Mesendoderm (in vitro differentiated cells): Measurements from ENCODE around the gene TUBB6.

ENCODE experiments used
- DNase-seq: peaks from one replicate; pipeline ENCODE4 v3.0.0; 2013
- H2AK5ac ChIP-seq: 2 replicates; pipeline ENCODE4 v1.6.1; 2013; ENCODE audit warnings: low read length, inconsistent platforms
- H2BK120ac ChIP-seq: 2 replicates; pipeline ENCODE4 v1.6.1; 2013; ENCODE audit warnings: low read depth, mild to moderate bottlenecking, low read length, moderate library complexity, mixed read lengths
- H2BK15ac ChIP-seq: replicated peaks from 2 replicates; pipeline ENCODE4 v1.6.1; 2013; ENCODE audit warnings: low read depth, mild to moderate bottlenecking, moderate library complexity
- H2BK5ac ChIP-seq: 2 replicates; pipeline ENCODE4 v1.6.1; 2013; ENCODE audit warnings: low read length, inconsistent platforms
- H3K18ac ChIP-seq: 2 replicates; pipeline ENCODE4 v1.6.1; 2013; ENCODE audit warnings: mild to moderate bottlenecking, low read length, mixed read lengths
- H3K23ac ChIP-seq: one replicate; pipeline ENCODE4 v1.6.1; 2013; ENCODE audit warnings: low read length
- H3K27ac ChIP-seq: 2 replicates; pipeline ENCODE4 v1.5.1; 2013; ENCODE audit warnings: low read depth, mild to moderate bottlenecking, inconsistent platforms, low read length, moderate library complexity
- H3K27me3 ChIP-seq: 2 replicates; pipeline ENCODE4 v1.6.1; 2013; ENCODE audit warnings: low read length, control low read depth, mild to moderate bottlenecking, inconsistent platforms; ENCODE audit not compliant: insufficient read depth, poor library complexity
- H3K36me3 ChIP-seq: 2 replicates; pipeline ENCODE4 v1.6.1; 2013; ENCODE audit warnings: low read length, inconsistent platforms; ENCODE audit not compliant: control insufficient read depth, insufficient read depth
- H3K4ac ChIP-seq: one replicate; pipeline ENCODE4 v1.6.1; 2013; ENCODE audit warnings: low read depth, mild to moderate bottlenecking, low read length, moderate library complexity
- H3K4me1 ChIP-seq: 2 replicates; pipeline ENCODE4 v1.6.1; 2013; ENCODE audit warnings: low read depth, low read length, inconsistent platforms; ENCODE audit not compliant: control insufficient read depth
- H3K4me2 ChIP-seq: 2 replicates; pipeline ENCODE4 v1.6.1; 2013; ENCODE audit warnings: low read length
- H3K4me3 ChIP-seq: 2 replicates; pipeline ENCODE4 v1.5.1; 2013; ENCODE audit warnings: mild to moderate bottlenecking, low read length
- H3K56ac ChIP-seq: one replicate; pipeline ENCODE4 v1.6.1; 2013; ENCODE audit warnings: low read length
- H3K79me1 ChIP-seq: 2 replicates; pipeline ENCODE4 v1.6.1; 2013; ENCODE audit warnings: low read length, inconsistent platforms
- H3K79me2 ChIP-seq: 2 replicates; pipeline ENCODE4 v1.6.1; 2013; ENCODE audit warnings: mild to moderate bottlenecking, low read length; ENCODE audit not compliant: control insufficient read depth, insufficient read depth
- H3K9ac ChIP-seq: 2 replicates; pipeline ENCODE4 v1.6.1; 2013; ENCODE audit warnings: low read length, inconsistent platforms
- H4K5ac ChIP-seq: one replicate; pipeline ENCODE4 v1.6.1; 2013; ENCODE audit warnings: low read length
- H4K8ac ChIP-seq: one replicate; pipeline ENCODE4 v1.6.1; 2013; ENCODE audit warnings: low read depth, mild to moderate bottlenecking, control low read depth, low read length, moderate library complexity
- whole genome bisulfite sequencing: extraction: QIAGEN DNeasy Blood & Tissue Kit; methylation state at CpG from one replicate; pipeline ENCODE4 v1.1.7; 2013; ENCODE audit warnings: low lambda C conversion rate, missing lambda C conversion rate; ENCODE audit not compliant: insufficient coverage; ENCODE audit errors: extremely low coverage; 5-methylcytosine and 5-hydroxymethylcytosine counted together

The TUBB6 gene

DNA sequence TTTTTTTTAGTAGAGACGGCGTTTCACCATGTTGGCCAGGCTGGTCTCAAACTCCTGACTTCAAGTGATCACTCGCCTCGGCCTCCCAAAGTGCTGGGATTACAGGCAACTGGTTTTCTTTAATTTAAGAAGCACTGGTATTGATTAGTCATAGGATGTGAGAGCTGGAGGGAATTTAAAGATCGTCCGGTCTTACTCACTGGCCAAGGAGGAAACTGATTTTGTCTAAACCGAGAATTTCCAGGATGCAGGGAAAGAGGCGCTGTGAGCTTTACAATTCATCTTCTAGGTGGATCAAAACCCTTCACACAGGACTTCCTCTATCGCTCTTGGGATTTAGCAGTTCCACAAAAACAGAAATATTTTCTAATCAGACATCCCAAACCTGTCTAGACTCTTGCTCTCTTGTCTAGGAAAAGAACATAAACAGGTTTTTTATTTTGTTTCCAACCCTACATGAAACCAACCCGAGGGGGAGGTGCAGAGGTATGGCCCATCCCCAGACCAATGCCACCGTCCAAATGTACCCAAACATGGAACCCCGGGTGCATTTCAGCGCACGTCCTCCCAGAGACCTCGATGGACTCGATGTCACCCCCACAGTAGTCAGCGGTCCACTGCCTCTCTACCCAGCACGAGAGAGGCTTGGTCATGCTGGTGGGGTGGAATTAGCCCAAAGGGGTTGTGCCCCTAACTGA lies 12.5 kb upstream of the TUBB6 start:
- Histone ChIP-seq H2BK120ac (no peak overlapping the region), H3K56ac (no peak overlapping the region), H3K79me1 (no peaks in the 10 kb centered on the region), H4K8ac (no peak overlapping the region), H3K9ac (no peak overlapping the region), H3K4me2 (no peak overlapping the region), H3K4ac (no peak overlapping the region), H3K4me3 (no peak overlapping the region), H4K5ac (no peak overlapping the region), H3K27me3 (no peaks in the 10 kb centered on the region), H3K4me1 (no peaks in the 10 kb centered on the region), H2BK5ac (no peak overlapping the region), H3K36me3 (no peaks in the 10 kb centered on the region), H3K18ac (no peak overlapping the region), H2BK15ac (no peak overlapping the region), H3K27ac (no peak overlapping the region), H3K79me2 (no peaks in the 10 kb centered on the region), H3K23ac (no peak overlapping the region), H2AK5ac (no peak overlapping the region)
- WGBS: no CpG with 5 or more reads among the region's 18 CpGs
- DNase-seq: no peak

DNA sequence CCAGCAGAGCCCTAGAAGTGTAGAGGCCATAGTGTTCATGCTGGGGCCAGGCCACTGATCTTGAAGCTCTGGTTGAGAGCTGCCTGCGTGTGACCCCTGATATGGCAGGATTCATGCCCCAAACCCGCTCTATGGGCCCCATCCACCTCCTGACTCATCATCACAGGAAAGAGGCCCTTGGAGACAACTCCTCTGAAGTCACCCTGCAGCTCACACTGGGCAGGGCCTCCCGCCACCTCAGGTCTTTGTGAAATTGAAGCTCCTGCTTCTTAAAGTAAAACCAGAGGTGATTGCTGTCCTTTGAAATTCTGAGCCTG lies 12.0 kb upstream of the TUBB6 start:
- H3K9ac ChIP-seq: no peak overlapping the region
- no peak overlapping the region for H2BK15ac ChIP-seq
- H3K23ac ChIP-seq: no peak overlapping the region
- H3K36me3 ChIP-seq: no peaks in the 10 kb centered on the region
- H3K4me3 ChIP-seq: no peak overlapping the region
- H3K79me1 ChIP-seq: no peaks in the 10 kb centered on the region
- H3K4ac ChIP-seq: no peak overlapping the region
- WGBS: no CpG with 5 or more reads among the region's 3 CpGs
- H3K4me2 ChIP-seq: no peak overlapping the region
- H3K18ac ChIP-seq: no peak overlapping the region
- no peaks in the 10 kb centered on the region for H3K27me3 ChIP-seq
- no peaks in the 10 kb centered on the region for H3K79me2 ChIP-seq
- no peak overlapping the region for H3K56ac ChIP-seq
- H4K5ac ChIP-seq: no peak overlapping the region
- H3K27ac ChIP-seq: no peak overlapping the region
- H2BK5ac ChIP-seq: no peak overlapping the region
- DNase-seq: no peak
- H3K4me1 ChIP-seq: no peaks in the 10 kb centered on the region
- H4K8ac ChIP-seq: no peak overlapping the region
- H2AK5ac ChIP-seq: no peak overlapping the region
- no peak overlapping the region for H2BK120ac ChIP-seq

DNA sequence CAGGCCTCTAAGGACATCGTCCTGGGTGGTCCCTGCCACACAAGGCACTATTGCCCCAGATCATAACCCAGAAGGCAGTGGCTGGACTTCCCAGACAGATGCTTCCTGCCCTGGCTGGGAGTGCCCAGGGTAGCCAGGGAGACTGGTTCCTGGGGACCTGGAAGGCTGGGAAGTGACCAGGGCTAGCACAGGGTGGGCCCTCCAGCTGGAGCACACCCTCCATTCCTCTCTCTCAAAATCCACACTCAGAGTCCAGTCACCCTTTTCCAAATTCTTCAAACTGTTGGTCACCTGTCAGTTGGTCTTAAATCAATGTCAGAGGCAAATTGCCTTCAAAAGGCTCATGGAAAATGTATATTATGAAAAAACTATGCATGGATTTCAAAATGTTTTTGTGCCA lies 11.6 kb upstream of the TUBB6 start:
- no peak for DNase-seq
- Histone ChIP-seq H3K4ac (no peak overlapping the region), H2BK15ac (no peak overlapping the region), H3K18ac (no peak overlapping the region), H4K5ac (no peak overlapping the region), H2BK120ac (no peak overlapping the region), H3K23ac (no peak overlapping the region), H3K4me3 (no peak overlapping the region), H3K79me1 (no peaks in the 10 kb centered on the region), H3K27ac (no peak overlapping the region), H3K9ac (no peak overlapping the region), H3K36me3 (no peaks in the 10 kb centered on the region), H2BK5ac (no peak overlapping the region), H3K27me3 (no peaks in the 10 kb centered on the region), H3K79me2 (no peaks in the 10 kb centered on the region), H3K56ac (no peak overlapping the region), H4K8ac (no peak overlapping the region), H3K4me1 (no peaks in the 10 kb centered on the region), H3K4me2 (no peak overlapping the region), H2AK5ac (no peak overlapping the region)
- WGBS: no CpG with 5 or more reads among the region's 1 CpG

DNA sequence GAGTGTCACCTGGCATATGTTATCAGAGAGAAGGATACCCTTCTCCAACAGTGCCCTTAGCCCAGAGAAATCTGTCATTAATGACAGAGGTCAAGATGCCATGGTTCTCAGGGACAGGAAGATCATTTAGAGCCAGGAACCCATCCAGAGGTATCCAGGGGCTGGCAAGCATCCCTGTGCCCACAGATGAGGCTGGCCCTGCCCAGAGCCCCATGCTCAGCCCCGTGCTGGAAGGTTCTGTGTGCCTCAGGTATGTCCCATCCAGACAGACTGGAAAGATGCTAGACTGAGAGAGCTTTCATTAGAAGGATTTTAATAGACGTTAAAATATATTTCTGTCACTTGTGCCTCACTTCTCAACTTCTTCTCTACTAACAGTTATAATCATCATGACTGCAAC lies 8.2 kb upstream of the TUBB6 start:
- no peak for DNase-seq
- no peak overlapping the region for H3K18ac ChIP-seq
- H2BK15ac ChIP-seq: no peak overlapping the region
- no peak overlapping the region for H3K4ac ChIP-seq
- no peak overlapping the region for H3K9ac ChIP-seq
- H3K27me3 ChIP-seq: no peaks in the 10 kb centered on the region
- H3K79me1 ChIP-seq: no peaks in the 10 kb centered on the region
- no peak overlapping the region for H2BK120ac ChIP-seq
- H3K36me3 ChIP-seq: no peaks in the 10 kb centered on the region
- H3K79me2 ChIP-seq: no peaks in the 10 kb centered on the region
- WGBS: no CpG with 5 or more reads among the region's 2 CpGs
- no peak overlapping the region for H4K8ac ChIP-seq
- H3K27ac ChIP-seq: no peak overlapping the region
- H3K23ac ChIP-seq: no peak overlapping the region
- no peaks in the 10 kb centered on the region for H3K4me1 ChIP-seq
- H2BK5ac ChIP-seq: no peak overlapping the region
- H3K4me2 ChIP-seq: no peak overlapping the region
- no peak overlapping the region for H3K4me3 ChIP-seq
- no peak overlapping the region for H4K5ac ChIP-seq
- H2AK5ac ChIP-seq: no peak overlapping the region
- no peak overlapping the region for H3K56ac ChIP-seq

DNA sequence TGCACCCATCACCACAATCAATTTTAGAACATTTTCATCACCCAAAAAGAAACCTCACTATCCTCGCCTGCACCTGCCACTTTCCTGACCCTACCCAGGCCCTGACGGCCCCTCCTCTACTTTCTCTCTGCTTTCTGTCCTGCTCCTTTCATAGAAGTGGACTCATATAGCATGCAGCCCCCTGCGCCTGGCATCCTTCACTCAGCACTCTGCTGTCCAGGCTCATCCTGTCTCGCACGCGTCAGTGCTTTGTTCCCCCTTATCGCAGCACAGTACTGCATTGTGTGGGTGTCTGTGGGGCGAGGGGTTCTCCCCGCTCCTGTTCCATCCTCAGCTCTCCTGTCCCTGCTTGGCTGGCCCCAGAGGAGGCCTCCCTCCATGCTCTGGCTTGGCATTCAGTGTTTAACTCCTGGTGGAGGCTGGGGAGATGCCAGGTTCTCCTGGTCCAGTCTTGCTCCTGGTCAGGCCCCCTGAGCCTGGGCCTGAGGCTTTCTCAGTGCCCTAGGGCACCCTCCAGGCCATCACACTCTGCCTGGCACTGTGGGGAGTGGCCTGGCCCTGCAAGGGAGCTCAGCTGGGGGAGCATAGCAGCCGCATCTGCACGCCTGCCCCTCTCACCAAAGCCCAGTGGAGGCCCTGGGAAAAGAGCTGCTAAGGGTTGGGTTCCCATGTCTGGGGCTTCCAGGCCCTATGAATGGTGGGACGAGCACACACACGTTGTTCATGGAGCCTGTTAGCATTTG lies 6.6 kb upstream of the TUBB6 start:
- Histone ChIP-seq H3K4me2 (no peak overlapping the region), H3K23ac (no peak overlapping the region), H3K9ac (no peak overlapping the region), H2BK5ac (no peak overlapping the region), H4K5ac (no peak overlapping the region), H3K56ac (no peak overlapping the region), H3K27me3 (no peaks in the 10 kb centered on the region), H3K4ac (no peak overlapping the region), H3K27ac (no peak overlapping the region), H3K79me1 (no peaks in the 10 kb centered on the region), H3K4me3 (no peak overlapping the region), H2AK5ac (no peak overlapping the region), H3K4me1 (peaks cover 2% of the 10 kb centered on the region), H3K18ac (no peak overlapping the region), H3K79me2 (no peaks in the 10 kb centered on the region), H2BK15ac (no peak overlapping the region), H4K8ac (no peak overlapping the region), H2BK120ac (no peak overlapping the region), H3K36me3 (no peaks in the 10 kb centered on the region)
- no CpG with 5 or more reads among the region's 13 CpGs for WGBS
- no peak for DNase-seq
